Large intestine (tissue), 1 donor: Measurements from ENCODE around the gene ASB16. TPM values are rescaled to one million over a fixed set of nuclear protein-coding genes. Genes with fewer than 3 reads are reported as not detected.

Source experiments
- polyA plus RNA-seq: library from polyadenylated mRNA; unstranded; fragments of 120-200 nt; gene quantifications from one replicate; pipeline ENCODE4 v1.2.1, GENCODE V29; 2013

ASB16 gene
- polyA plus RNA-seq, 1 donor: 2.5 TPM

Other genes with a start within 250 kb of the ASB16 start
- gene PPY, start 228.2 kb upstream of the ASB16 start, polyA plus RNA-seq: 0.34 TPM
- 36.2 TPM for gene PYY, start 216.8 kb upstream of the ASB16 start, polyA plus RNA-seq
- 37.5 TPM for gene NAGS, start 166.1 kb upstream of the ASB16 start, polyA plus RNA-seq
- gene TMEM101, start 155.7 kb upstream of the ASB16 start, polyA plus RNA-seq: 47.5 TPM
- 31.5 TPM for gene LSM12, start 104.0 kb upstream of the ASB16 start, polyA plus RNA-seq
- gene G6PC3, start 100.0 kb upstream of the ASB16 start, polyA plus RNA-seq: 57.5 TPM
- 35.9 TPM for gene HDAC5, start 47.1 kb upstream of the ASB16 start, polyA plus RNA-seq
- 3.1 TPM for gene HROB, start 28.8 kb upstream of the ASB16 start, polyA plus RNA-seq
- 41.5 TPM for gene TMUB2, start 16.3 kb downstream of the ASB16 start, polyA plus RNA-seq
- gene ATXN7L3, start 29.2 kb downstream of the ASB16 start, polyA plus RNA-seq: 47.8 TPM
- 67.4 TPM for gene UBTF, start 49.0 kb downstream of the ASB16 start, polyA plus RNA-seq
- gene SLC4A1, start 97.4 kb downstream of the ASB16 start, polyA plus RNA-seq: 8.7 TPM
- gene RUNDC3A, start 137.9 kb downstream of the ASB16 start, polyA plus RNA-seq: 17.2 TPM
- 111 TPM for gene SLC25A39, start 154.1 kb downstream of the ASB16 start, polyA plus RNA-seq
- 469 TPM for gene GRN, start 174.6 kb downstream of the ASB16 start, polyA plus RNA-seq
- gene FAM171A2, start 193.1 kb downstream of the ASB16 start, polyA plus RNA-seq: 6.5 TPM
- gene ITGA2B, start 218.9 kb downstream of the ASB16 start, polyA plus RNA-seq: 1.1 TPM